Activated naive CD4-positive, alpha-beta T cell treated with anti-CD3 and anti-CD28 coated beads, Interleukin-2, amount 50 U/mL, for 72 hours (primary cell): Measurements from ENCODE around the gene NDUFS7. TPM values are rescaled to one million over a fixed set of nuclear protein-coding genes. Genes with fewer than 3 reads are reported as not detected.
A peak's percentile ranks its signal among the peaks of the same experiment; 100 is the strongest.

Experiments
- ATAC-seq, 2 donors: fragments of 150-1000 bp; cut with Tn5 transposase; 2 replicates each; pipeline ENCODE4 v1.10.0; 2021; ENCODE audit warnings: mild to moderate bottlenecking in 2 of 2, moderate library complexity in 2 of 2
- DNase-seq, 2 donors: peaks; one replicate each; pipeline ENCODE4 v3.0.0; 2021 to 2022; ENCODE audit warnings: low spot score in 2 of 2
- H3K27ac Mint-ChIP-seq, 2 donors: one replicate each; pipeline ENCODE4 v1.8.0; 2022; ENCODE audit warnings: mild to moderate bottlenecking in 2 of 2, mixed read lengths in 2 of 2
- H3K36me3 Mint-ChIP-seq, 2 donors: one replicate each; pipeline ENCODE4 v1.8.0; 2022; ENCODE audit warnings: mixed read lengths in 2 of 2
- H3K9me3 Mint-ChIP-seq, 2 donors: one replicate each; pipeline ENCODE4 v1.8.0; 2022; ENCODE audit warnings: mixed read lengths in 2 of 2
- total RNA-seq, 2 donors: library from RNA; stranded (reverse); gene quantifications; one replicate each; pipeline ENCODE4 v1.2.3, GENCODE V29; 2022

NDUFS7 gene
- total RNA-seq, 2 donors from 2014 or later = 89.4 to 105 TPM

DNA sequence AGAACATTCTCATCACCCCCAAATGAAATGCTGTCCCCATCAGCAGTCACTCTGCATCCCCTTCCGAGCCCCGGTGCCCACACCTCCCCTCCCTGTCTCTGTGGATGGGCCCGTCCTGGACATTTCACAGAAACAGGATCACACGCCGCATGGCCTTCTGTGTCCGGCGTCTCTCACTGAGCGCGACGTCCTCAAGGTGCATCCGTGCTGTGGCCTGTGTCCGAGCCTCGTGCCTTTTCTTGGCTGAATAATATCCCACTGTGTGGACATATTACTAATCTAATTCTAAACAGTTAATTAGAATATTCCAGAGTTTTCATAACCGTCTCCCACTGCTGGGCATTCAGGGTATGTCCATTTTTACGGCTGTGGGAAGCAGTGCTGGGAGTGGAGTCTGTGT is 8.7 kb downstream of the NDUFS7 start:
- Mint-ChIP-seq H3K36me3 (peaks cover 5 to 10% of the 10 kb centered on the region in 2 donors), H3K27ac (peak overlapping the region in 1 of 2 donors; percentile 55), H3K9me3 (no peaks in the 10 kb centered on the region)
- ATAC-seq (no peak), DNase-seq (no peak)

DNA sequence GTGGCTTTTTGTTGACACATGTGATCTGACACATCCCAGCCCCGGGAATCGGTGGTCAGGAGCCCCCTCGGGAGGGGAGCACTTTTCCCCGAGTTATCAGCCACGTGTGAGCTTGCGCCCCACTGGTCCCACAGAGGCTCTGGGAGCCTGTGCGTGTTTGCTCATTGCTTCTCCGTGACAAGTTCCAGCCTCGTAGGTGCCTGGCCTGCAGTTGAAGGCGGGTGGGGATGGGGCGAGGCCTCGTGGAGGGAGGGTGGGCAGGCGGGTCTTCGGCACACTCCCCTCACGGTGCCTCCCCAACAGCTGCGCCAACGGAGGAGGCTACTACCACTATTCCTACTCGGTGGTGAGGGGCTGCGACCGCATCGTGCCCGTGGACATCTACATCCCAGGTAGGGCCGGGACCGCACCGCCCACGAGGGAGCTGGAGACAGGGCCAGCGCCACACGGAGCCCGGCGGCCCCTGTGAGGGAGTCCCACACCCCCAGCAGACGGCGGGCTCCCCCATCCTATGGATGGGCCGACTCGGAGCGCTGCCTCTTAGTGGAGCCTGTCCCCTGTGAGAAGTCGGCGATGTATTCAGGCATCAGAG is 9.3 kb downstream of the NDUFS7 start:
- peaks cover 5 to 10% of the 10 kb centered on the region in 2 donors for H3K36me3 Mint-ChIP-seq
- H3K9me3 Mint-ChIP-seq = no peaks in the 10 kb centered on the region
- H3K27ac Mint-ChIP-seq = peak overlapping the region in 1 of 2 donors; percentile 36
- DNase-seq (no peak), ATAC-seq (no peak)

DNA sequence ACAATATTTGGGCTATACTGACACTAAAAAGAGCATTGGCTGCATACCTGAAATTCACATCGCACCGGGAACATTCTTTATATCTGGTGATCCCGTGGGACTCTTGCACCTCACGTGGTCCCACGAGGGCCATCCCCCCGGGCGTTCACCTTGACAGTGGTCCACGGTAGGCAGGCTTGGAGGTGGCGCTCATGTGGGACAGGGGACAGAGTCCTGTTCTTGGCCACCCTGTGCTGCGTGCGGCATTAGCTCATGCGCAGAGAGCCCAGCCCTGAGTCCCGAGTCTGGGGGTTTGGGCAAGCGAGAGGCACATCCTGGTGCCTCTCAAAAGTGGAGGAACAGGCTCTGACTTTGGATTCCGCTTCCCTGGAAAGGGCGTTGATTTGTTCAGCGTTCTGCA is 10.1 kb downstream of the NDUFS7 start:
- Mint-ChIP-seq H3K36me3 (peaks cover 4 to 8% of the 10 kb centered on the region in 2 donors), H3K27ac (no peak overlapping the region), H3K9me3 (no peaks in the 10 kb centered on the region)
- ATAC-seq = no peak
- no peak for DNase-seq

DNA sequence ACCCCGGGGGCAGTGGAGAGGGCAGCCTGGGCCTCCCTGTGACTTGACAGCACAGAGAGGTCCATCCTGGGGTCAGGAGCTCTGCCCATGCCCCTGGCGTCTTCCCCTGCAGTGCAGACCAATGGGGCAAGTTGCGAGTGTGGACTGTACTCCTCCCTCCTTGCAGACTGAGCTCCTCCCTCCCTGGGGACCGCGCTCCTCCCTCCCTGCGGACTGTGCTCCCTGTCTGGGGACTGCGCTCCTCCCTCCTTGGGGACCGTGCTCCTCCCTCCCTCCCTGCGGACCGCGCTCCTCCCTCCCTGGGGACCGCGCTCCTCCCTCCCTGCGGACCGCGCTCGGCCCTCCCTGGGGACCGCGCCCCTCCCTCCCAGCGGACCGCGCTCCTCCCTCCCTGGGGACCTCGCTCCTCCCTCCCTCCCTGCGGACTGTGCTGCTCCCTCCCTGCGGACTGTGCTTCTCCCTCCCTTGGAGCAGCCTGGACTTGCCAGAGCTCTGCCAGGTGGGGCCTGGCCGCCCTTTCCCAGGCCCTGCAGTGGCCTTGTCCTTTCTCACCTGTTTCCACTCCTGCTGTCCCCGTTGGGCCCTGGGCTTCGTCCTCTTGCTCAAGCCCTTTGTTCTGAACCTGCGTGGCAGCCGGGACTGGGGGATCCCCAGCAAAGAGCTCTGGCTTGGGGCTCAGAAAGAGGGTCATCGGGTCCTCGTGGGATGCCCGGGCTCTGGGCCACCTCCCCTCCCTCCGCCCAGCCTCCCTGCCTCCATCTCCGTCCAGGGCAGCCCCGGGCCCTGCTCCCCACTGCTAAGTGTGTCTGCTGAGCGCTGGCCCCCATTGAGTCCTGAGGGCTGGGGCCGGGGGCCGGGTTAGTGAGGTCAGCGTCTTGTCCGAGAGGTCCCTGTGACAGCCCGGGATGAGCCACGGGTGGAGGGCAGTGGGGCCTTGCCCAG is 10.8 kb downstream of the NDUFS7 start:
- no peak for ATAC-seq
- H3K36me3 Mint-ChIP-seq = peaks cover 0 to 1% of the 10 kb centered on the region in 2 donors
- H3K27ac Mint-ChIP-seq = no peak overlapping the region
- no peaks in the 10 kb centered on the region for H3K9me3 Mint-ChIP-seq
- no peak for DNase-seq

DNA sequence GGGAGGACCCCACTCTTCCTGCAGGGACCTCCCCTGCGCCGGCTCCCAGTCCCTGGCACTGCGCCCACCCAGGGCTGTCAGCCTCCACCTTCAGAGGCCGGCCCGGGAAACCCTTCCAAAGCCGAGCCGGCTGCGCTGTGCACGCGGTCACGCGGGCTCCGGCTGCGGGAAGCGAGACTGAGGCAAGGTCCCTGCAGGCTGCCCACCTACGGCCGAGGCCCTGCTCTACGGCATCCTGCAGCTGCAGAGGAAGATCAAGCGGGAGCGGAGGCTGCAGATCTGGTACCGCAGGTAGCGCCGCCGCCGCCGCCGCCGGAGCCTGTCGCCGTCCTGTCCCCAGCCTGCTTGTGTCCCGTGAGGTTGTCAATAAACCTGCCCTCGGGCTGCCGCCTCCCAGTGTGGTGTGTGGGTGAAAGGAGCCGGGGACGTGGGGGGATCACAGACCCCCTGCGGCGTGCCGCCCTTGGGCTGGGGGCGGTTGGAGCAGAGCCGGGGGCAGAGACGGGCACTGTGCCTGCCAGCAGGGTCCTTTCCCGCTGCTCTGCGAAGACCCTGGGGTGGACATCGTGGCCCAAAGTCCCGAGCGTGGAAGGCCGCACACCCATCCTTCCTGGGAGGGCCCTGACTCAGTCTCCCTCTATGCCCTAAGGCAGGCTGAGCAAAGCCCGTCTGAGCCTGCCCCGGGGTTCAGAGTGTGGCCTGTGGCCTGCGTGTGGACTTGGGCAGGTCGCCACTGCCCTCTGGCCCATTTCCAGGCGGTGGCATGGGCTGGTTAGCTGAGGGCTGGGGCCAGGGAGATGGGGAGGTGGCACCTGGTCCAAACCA is 11.7 kb downstream of the NDUFS7 start:
- Mint-ChIP-seq H3K9me3 (no peaks in the 10 kb centered on the region), H3K27ac (no peak overlapping the region), H3K36me3 (no peaks in the 10 kb centered on the region)
- no peak for ATAC-seq
- DNase-seq = no peak

DNA sequence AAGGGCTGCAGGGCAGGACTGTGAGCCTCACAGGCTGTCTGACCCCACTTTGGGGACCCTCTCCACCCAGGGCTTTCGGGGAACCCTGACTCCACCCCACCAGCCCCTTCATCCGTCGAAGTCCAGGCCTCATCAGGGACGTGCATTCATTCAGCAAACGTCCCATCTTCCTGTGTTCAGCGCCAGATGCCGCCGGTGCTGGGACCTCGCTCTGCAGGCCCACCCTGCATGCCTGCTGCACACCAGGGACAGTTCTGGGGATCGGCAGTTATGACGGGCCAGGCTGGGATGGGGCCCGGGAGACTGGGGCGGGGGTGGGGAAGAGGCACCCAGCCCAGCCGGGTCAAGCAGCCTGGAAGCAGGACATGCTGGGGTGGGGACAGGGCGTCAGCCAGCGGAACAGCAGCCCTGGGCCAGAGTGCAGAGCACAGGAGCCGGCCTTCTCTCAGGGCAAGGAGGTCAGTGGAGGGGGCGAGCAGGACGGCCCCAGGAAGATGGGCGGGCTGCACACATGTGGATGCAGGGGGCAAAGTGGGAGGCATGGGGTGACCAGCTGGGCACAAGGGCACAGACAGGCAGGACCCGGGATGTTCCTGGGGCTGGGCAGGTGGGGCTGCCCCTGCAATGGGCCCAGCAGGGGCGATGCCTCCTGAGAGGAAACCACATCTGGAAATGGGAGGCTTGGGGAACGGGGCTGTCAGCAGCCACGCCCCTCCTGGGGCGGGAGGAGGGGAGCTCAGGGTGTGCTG is 12.5 kb downstream of the NDUFS7 start:
- ATAC-seq = no peak
- no peak for DNase-seq
- H3K9me3 Mint-ChIP-seq = no peaks in the 10 kb centered on the region

DNA sequence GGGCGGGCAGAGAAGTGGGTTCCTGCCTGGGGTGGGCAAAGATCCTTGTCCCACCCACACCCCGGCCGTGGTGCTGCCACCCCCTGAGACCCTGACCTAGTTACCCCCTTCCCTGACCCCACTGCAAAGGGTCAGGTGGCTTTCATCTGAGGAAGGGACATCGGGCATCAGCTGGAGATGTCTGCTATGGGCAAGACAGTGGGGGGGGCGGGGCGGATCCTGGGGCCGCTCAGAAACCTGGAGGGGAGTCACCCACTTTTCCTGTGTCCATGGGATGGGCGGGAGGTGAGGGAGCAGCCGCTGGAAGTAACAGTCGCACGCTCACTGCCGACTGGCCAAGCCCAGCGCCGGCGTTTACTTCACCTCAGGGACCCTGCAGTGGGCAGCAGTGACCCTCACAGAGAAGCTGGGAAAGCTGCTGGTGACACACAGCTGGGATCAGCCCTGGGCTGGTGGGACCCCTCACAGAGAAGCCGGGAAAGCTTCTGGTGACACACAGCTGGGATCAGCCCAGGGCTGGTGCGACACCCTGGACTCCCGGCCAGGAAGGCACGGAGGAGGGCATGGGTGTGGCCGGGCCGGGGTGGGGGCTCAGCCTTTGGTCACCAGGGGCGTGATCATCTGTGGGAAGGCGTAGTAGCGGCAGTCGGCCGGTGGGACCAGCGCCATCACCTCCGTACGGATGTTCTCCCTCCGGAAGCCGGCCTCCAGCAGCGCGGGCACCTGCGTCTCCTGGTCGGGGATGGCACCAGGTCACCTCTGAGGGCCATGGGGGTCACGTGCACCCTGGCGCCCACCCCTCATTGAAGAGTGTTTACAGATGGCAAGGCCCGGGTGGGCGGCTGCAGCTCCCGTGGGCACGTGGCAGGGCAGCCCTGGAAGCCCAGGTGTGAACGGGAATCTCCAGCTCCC is 13.3 kb downstream of the NDUFS7 start:
- no peak for DNase-seq
- Mint-ChIP-seq H3K27ac (peak overlapping the region in 1 of 2 donors; percentile 88), H3K36me3 (no peaks in the 10 kb centered on the region), H3K9me3 (no peaks in the 10 kb centered on the region)
- no peak for ATAC-seq

More for the DNA sequence above, 12.5 kb downstream of the NDUFS7 start:
- Mint-ChIP-seq H3K27ac (peak overlapping the region in 1 of 2 donors; percentile 24), H3K36me3 (no peaks in the 10 kb centered on the region)

DNA sequence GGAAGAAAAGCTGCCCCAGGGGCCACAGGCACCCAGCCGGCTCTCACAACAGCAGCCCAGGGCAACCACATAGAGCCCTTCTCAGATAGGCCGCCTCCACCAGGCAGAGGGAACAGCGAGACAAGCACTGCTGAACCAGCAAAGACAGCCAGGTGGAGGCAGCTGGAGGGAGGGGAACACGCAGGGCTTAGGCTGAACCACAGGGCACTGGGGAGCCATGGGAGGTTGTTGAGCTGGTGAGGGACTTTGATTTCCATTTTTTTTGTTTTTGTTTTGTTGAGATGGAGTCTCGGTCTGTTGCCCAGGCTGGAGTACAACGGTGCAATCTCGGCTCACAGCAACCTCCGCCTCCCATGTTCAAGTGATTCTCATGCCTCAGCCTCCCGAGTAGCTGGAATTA is 14.1 kb downstream of the NDUFS7 start:
- H3K27ac Mint-ChIP-seq = no peak overlapping the region
- no peaks in the 10 kb centered on the region for H3K36me3 Mint-ChIP-seq
- ATAC-seq (no peak), DNase-seq (no peak)
- H3K9me3 Mint-ChIP-seq = no peaks in the 10 kb centered on the region

DNA sequence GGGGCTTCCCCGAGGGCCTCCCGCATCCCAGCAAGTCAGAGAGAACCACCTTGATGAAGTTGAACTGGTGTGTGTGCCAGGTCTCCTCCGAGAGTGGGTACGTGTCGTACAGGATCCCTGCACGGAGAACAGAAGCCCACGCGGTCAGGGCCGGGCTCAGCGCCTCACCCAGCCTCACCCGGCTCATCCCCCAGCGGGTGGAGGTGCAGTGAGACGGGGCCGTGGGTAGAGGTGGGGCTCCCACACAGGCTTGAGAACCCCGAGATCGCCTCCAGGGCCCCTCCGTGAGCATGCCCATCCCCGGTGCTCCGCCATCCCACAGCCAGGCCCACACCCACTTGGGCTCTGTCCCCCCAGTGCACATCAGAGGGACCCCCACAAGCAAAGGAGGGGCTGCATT is 15.4 kb downstream of the NDUFS7 start:
- Mint-ChIP-seq H3K36me3 (no peaks in the 10 kb centered on the region), H3K9me3 (no peaks in the 10 kb centered on the region), H3K27ac (no peak overlapping the region)
- DNase-seq (no peak), ATAC-seq (no peak)

DNA sequence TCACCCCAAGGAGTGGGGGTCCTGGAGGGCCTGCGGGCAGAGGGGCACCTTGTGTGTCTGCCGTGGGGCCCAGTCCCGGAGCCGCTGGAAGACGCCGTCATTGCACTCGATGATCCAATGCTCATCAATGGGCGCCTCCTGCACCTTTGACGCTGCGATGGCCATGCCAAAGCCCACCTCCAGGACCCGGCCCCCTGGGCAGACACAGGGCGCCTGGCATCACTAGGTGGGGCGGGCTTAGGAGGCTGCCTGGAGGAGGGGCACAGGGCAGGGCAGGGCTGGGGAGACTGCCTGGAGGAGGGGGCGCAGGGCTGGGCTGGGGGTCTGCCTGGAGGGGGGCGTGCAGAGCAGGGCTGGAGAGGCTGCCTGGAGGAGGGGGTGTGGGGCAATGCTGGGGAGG is 16.0 kb downstream of the NDUFS7 start:
- no peaks in the 10 kb centered on the region for H3K36me3 Mint-ChIP-seq
- H3K27ac Mint-ChIP-seq = no peak overlapping the region
- no peak for DNase-seq
- H3K9me3 Mint-ChIP-seq = no peaks in the 10 kb centered on the region
- no peak for ATAC-seq

DNA sequence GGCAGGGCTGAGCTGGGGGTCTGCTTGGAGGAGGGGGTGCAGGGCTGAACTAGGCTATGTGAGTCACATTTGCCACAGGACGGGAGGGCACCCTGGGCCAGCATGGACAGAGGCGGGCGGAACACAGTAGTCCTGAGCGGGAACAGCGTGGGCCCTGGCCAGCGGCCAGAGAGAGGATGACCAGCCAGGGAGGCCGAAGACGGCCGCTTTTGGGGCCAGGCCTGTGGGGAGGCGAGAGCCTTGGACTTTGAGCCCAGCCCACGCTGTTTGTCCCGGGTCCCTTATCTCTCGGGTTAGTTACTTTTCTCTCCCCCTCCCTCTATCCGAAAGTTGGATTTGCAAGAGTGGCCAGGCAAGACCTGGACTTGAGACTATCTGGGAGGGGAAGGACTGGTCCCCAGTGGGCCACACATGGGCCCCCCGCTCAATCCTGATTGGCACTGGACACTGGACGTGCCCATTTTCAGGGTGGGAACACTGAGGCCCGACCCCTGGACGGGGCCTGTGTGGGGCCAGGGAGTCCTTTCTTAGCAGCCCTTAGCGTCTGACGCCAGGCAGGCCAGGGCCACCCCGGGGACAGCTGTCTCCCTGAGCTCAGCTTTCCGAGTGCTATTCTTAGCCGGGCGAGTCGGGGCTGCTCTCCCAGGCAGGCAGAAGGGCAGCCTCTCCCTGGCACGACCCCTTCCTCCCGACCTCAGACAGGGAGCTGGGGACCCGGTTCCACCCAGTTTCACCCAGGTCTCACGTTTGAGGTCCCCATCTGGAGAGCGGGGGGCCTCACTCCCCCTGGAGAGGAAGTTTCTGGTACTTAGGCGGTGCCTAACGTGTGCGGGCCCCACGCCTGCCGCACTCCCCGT is 16.8 kb downstream of the NDUFS7 start:
- no peak overlapping the region for H3K27ac Mint-ChIP-seq
- DNase-seq (no peak), ATAC-seq (peak; percentile 16 to 30)
- H3K9me3 Mint-ChIP-seq = no peaks in the 10 kb centered on the region
- no peaks in the 10 kb centered on the region for H3K36me3 Mint-ChIP-seq

DNA sequence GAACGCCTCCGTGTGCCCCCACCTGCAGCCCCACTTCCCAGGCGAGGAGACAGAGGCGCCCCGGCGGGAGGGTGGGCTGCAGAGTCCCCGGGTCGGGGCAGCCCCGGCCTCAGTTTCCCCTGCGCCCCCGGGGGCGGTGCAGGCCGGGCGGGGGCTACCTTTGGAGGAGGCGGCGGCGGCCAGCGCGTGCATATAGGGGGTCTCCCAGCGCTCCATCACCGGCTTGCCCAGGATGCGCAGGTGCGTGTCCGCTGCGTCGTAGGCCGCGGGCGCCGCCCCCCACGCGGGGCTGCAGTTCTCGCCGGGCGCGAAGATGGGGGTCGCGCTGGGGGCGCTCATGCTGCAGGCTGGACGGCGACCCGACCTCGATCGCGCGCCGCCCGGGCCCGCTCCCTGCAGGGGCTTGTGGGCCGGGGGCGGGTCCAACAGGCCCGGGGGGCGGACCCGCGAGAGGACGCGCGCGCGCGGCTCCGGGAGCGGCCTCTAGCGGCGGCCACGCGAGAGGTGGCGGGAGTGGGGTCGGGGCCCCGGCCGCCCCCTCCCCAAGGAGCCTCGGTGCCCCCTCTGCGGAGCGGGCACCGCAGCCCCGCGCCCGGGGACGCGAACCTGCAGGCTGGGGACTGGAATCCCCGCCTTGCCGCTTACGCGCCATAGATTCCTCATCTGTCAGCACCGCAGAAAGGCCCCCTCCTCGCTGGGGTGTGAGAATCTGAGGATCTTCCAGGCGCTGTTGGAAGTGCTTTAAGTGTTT is 17.6 kb downstream of the NDUFS7 start, which contains the start of gene GAMT:
GAMT (minus strand) TSS at position 405 of the 751 bp plus-strand sequence; CDS start at position 339, 66 bp downstream.
- Mint-ChIP-seq H3K36me3 (no peaks in the 10 kb centered on the region), H3K27ac (no peak within 1 kb of the TSS), H3K9me3 (no peaks in the 10 kb centered on the region)
- ATAC-seq = peak; percentile 54 to 85
- DNase-seq = peak in 1 of 2 donors; percentile 74

DNA sequence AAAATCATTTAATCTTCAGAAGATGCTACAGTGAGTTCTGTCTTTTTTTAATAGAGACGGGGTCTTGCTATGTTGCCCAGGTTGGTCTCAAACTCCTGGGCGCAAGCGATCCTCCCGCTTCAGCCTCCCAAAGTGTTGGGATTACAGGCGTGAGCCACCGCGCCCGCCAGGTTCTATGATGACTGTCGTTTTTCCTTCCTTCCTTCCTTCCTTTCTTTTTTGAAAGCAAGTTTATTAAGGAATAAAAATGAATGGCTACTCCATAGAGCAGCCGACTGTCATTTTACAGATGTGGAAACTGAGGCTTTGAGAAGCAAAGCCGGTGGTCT is 18.1 kb downstream of the NDUFS7 start:
- ATAC-seq (no peak), DNase-seq (no peak)
- Mint-ChIP-seq H3K27ac (no peak overlapping the region), H3K36me3 (no peaks in the 10 kb centered on the region), H3K9me3 (no peaks in the 10 kb centered on the region)

DNA sequence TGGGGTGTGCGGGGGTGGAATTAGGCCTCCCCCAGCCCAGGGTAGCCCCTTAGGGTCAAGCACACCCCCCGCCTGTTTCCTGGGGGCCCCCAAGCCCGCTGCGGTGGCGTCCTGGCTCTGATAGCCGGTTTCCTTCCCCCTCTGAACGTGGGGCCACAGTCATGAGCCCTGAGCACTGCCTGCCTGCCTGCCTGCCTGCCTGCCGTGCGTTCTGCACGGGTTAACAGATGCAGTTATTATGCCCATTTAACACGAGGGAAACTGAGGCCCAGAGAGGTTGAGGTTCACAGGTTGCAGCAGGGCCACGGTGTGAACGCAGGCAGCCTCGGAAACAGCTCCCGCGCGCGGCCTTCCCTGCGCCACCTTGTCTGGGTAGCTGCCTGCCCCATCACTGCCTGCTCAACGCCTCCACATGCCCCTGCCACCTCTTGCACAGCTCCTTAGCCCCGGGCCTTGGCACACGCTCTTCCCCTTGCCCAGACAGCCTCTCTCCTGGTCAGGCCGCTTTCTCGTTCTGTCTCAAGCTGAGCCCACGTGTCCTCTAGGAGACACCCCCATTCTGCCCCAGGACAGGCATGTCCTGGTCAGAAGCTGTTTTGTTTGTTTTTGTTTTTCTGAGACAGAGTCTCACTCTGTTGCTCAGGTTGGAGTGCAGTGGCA is 18.8 kb downstream of the NDUFS7 start:
- Mint-ChIP-seq H3K27ac (no peak overlapping the region), H3K36me3 (no peaks in the 10 kb centered on the region), H3K9me3 (no peaks in the 10 kb centered on the region)
- ATAC-seq = no peak
- no peak for DNase-seq
